Ishikawa (cell line): ENCODE measurements around the gene EFNA1.

Source experiments
- CEBPB ChIP-seq: IDR thresholded peaks from 2 replicates; pipeline ENCODE4 v1.6.1; 2012
- CREB1 ChIP-seq: IDR thresholded peaks from 2 replicates; pipeline ENCODE4 v1.6.1; 2012; ENCODE audit warnings: low read depth
- EGR1 ChIP-seq: IDR thresholded peaks from 2 replicates; pipeline ENCODE4 v1.6.1; 2012
- EP300 ChIP-seq: IDR thresholded peaks from 2 replicates; pipeline ENCODE4 v1.6.1; 2012; ENCODE audit warnings: borderline replicate concordance
- FOXM1 ChIP-seq: IDR thresholded peaks from 2 replicates; pipeline ENCODE4 v1.6.1; 2012; ENCODE audit warnings: low read depth, borderline replicate concordance
- NFIC ChIP-seq: IDR thresholded peaks from 2 replicates; pipeline ENCODE4 v1.6.1; 2012
- RAD21 ChIP-seq: IDR thresholded peaks from 2 replicates; pipeline ENCODE4 v1.6.1; 2012; ENCODE audit warnings: low read depth
- TAF1 ChIP-seq: IDR thresholded peaks from 2 replicates; pipeline ENCODE4 v1.6.1; 2012; ENCODE audit warnings: low read depth, mild to moderate bottlenecking
- TCF12 ChIP-seq: IDR thresholded peaks from 2 replicates; pipeline ENCODE4 v1.6.1; 2012; ENCODE audit warnings: low read depth
- TEAD4 ChIP-seq: IDR thresholded peaks from 2 replicates; pipeline ENCODE4 v1.6.1; 2012
- YY1 ChIP-seq: IDR thresholded peaks from 2 replicates; pipeline ENCODE4 v1.6.1; 2012; ENCODE audit warnings: low read depth
- ZBTB7A ChIP-seq: IDR thresholded peaks from 2 replicates; pipeline ENCODE4 v1.6.1; 2012; ENCODE audit warnings: low read depth
- TF ChIP-seq, protein P1 (sequence below): IDR thresholded peaks from 2 replicates; pipeline ENCODE4 v1.6.1; 2012; ENCODE audit warnings: low read depth, mild to moderate bottlenecking
- TF ChIP-seq, protein P2 (sequence below): IDR thresholded peaks from 2 replicates; pipeline ENCODE4 v1.6.1; 2012
- TF ChIP-seq, protein P3 (sequence below): IDR thresholded peaks from 2 replicates; pipeline ENCODE4 v1.6.1; 2012

EFNA1 gene

DNA sequence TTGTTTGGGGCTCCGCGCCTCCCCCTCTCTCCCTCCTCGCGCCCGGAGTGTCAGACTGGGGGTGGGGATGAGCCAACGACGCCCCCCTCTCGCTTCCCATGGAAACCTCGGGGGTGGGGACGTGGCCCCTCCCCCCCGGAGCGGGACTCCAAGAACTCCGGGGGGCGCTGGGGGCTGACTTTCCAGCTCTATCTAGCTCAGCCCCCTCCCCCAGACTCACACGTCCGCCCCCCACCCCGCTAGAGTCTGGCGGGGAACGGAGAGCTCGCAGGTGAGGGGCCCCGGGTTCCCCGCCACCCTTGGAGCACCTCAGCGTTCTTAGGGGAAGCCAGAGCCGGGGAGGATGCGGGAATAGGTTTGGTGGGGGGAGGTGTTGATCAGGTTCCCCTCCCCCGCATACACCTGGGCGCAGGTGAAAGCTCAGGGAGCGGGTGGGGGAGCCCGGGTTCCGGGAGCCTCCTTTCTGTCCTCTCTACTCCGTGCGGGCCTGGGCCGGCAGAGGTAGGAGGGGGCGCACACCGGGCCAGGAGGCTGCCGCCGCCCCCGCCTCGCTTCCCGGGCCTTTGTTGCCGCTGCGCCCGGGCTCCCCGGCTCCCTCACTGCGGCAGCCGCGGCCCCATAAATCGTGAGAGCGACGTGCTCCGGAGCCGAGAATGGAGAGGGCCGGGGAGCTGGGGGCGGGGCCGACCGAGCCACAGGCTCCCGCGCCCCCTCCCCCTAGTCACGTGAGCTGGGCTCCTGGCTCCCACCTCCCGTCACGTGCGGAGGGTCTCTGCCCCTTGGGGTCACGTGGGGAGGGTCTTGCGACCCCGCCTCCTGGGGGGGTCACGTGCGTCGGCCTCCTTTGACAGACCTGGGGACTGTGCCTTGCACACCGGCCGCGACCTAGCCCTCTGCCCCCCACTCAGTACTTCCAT is 47.1 kb upstream of the EFNA1 start:
- no peak for TF ChIP-seq TCF12
- TF ChIP-seq TAF1: no peak
- TF ChIP-seq, protein P1, sequence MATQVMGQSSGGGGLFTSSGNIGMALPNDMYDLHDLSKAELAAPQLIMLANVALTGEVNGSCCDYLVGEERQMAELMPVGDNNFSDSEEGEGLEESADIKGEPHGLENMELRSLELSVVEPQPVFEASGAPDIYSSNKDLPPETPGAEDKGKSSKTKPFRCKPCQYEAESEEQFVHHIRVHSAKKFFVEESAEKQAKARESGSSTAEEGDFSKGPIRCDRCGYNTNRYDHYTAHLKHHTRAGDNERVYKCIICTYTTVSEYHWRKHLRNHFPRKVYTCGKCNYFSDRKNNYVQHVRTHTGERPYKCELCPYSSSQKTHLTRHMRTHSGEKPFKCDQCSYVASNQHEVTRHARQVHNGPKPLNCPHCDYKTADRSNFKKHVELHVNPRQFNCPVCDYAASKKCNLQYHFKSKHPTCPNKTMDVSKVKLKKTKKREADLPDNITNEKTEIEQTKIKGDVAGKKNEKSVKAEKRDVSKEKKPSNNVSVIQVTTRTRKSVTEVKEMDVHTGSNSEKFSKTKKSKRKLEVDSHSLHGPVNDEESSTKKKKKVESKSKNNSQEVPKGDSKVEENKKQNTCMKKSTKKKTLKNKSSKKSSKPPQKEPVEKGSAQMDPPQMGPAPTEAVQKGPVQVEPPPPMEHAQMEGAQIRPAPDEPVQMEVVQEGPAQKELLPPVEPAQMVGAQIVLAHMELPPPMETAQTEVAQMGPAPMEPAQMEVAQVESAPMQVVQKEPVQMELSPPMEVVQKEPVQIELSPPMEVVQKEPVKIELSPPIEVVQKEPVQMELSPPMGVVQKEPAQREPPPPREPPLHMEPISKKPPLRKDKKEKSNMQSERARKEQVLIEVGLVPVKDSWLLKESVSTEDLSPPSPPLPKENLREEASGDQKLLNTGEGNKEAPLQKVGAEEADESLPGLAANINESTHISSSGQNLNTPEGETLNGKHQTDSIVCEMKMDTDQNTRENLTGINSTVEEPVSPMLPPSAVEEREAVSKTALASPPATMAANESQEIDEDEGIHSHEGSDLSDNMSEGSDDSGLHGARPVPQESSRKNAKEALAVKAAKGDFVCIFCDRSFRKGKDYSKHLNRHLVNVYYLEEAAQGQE: no peak
- TF ChIP-seq YY1: no peak
- TF ChIP-seq ZBTB7A: peak; percentile 98
- TF ChIP-seq TEAD4: no peak
- TF ChIP-seq CEBPB: no peak
- TF ChIP-seq NFIC: no peak
- TF ChIP-seq, protein P2, sequence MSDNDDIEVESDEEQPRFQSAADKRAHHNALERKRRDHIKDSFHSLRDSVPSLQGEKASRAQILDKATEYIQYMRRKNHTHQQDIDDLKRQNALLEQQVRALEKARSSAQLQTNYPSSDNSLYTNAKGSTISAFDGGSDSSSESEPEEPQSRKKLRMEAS: peak; percentile 68
- TF ChIP-seq CREB1: no peak
- TF ChIP-seq, protein P3, sequence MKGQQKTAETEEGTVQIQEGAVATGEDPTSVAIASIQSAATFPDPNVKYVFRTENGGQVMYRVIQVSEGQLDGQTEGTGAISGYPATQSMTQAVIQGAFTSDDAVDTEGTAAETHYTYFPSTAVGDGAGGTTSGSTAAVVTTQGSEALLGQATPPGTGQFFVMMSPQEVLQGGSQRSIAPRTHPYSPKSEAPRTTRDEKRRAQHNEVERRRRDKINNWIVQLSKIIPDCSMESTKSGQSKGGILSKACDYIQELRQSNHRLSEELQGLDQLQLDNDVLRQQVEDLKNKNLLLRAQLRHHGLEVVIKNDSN: peak; percentile 96
- no peak; the same call in 1 of the 2 replicates for TF ChIP-seq EGR1
- no peak for TF ChIP-seq RAD21

DNA sequence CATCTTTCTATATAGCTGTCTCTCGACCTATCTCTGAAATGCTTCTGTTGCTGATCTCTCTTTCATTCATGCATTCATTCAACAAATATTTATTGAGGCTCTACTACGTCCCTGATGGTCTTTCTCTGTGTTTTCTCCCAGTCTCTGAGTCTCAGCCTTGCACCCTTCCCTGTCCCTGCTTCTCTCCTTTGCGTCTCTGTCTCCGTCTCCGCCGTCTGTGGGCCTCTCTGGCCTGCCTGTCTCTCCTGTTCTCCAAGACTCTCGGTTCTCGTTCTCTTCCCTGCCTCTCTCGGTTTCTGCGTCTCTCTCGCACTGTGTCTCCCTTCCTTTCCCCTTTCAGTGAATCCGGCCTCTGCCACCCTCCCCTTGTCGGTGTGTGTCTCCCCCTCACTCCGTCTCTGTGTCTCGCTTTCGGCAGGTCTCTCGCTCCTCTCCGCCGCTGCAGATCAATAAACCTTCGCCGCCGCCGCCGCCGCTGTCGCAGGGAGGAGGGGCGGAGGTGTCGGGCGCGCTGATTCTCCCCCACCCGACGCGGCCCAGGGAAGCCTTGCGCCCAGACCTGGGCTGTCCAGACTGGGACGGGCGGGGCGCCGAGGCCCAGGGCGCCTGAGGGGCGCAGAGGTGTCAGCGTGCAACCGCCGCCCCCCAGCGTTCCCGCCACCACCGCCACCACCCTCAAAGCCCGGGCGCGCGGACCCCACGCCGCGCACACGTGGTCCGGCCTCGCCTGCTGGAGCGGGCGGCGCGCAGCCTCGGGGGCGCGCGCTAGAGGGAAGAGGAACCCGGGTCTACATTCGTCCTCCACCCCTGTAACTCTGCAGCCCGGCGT is 46.0 kb upstream of the EFNA1 start:
- no peak for TF ChIP-seq TCF12
- TF ChIP-seq, protein P3: peak; percentile 29; the same call in 1 of the 2 replicates
- TF ChIP-seq ZBTB7A: no peak
- TF ChIP-seq, protein P2: peak; percentile 74

DNA sequence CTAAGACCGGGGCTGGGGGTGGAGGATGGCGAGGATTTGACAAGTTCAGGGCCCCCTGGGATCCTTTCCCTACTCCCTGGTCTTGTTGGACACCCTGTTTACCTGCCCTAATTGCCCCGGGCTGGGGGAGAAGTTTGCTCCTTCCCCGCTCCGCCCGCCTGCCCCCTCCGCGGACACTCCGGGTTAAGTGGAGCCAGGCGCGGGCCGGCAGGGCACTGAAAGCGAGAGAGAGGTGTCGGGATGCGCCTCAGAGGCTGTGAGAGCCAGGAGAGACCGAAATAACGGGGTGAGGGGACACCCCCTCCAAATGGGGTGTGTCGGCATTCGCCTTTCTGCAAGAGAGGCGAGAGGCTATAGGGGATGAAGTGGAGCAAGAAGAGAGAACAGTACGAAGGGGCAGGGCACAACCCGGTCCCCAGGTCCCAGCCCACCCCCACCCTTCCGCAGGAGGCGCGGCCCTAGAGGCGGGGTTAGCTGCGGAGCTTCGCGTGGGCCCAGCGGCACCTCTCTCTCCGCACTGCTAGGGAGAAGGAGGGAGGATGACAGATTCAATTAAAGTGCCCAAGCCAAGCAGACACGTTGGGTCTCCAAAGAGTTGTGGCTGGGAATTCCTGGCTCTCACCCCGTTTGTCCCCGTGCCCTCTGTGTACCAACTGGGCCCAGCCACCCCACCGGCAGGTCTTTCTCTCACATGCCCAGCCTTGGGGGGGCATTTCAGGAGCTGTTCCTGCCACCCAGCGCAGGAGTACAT is 45.2 kb upstream of the EFNA1 start:
- TF ChIP-seq, protein P2: 0 out of 2 replicates have a peak, but pooled peaks have one; percentile 7
- 0 out of 2 replicates have a peak, but pooled peaks have one; percentile 12 for TF ChIP-seq ZBTB7A
- TF ChIP-seq TEAD4: no peak

DNA sequence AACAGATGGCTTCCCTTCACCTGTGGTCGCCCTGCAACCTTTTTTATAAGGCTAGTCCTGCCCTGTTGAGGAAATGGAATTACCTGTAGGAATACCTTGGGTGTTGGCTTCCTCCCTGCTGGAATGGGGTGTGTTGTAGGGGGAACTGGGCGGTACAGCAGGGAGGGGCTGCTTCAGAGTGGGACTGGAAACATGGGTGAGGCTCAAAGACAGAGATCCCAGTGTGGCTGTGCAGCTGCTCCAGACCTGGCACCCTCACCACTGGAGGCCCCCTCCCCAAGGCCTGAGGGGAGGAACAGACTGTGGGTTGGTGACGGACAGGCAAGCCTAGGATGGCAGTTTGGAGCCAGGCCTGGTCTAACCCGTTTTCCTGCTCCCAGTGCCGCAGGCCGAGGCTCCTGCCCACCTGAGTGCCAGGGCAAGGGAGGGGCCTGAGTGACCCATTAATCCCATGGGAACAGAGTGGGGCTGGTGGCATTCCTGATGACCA is 44.6 kb upstream of the EFNA1 start:
- TF ChIP-seq, protein P2: no peak
- TF ChIP-seq ZBTB7A: peak; percentile 42; the same call in 1 of the 2 replicates

DNA sequence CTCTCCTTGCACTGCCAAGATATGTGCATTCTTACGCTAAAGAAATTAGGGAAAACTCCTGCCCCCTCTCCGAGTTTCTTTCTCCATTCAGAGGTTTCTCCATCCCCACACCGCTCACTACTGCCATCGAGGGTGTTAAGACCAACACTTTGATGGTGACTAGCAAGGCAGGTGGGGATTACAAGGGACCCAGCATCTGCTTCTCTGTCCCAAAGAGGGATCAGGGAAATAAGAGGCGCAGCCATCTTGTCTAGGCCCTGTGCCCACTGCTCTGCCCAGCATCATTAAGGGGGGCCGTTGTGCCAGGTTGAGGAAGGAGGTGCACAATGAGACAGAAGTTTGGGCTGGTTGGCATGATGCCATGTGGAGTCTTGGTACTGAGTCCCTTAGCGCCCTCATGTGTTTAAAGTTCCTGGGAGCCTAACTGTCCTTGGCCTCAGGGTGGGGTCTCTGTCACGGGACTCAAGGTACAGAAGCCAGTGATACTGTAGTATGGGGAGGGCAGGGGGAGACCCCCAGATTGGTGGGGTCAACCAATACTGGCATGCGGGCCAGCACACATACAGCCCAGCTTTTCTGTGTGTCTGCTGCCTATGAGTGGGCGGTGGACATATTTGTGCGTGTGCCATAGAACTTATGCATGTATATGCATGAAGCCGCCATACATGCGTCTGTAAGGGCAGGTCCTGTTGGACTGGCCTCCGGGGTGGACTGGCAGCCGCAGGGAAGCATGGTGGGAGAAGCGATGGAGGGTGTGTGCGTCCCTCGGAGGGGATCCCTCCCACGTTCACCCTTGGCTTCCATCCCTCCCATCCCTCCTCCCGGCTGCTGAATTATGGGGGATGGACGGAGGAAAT is 43.6 kb upstream of the EFNA1 start:
- TF ChIP-seq RAD21 (peak; percentile 40; the same call in 1 of the 2 replicates), TEAD4 (no peak), NFIC (peak; percentile 86)

DNA sequence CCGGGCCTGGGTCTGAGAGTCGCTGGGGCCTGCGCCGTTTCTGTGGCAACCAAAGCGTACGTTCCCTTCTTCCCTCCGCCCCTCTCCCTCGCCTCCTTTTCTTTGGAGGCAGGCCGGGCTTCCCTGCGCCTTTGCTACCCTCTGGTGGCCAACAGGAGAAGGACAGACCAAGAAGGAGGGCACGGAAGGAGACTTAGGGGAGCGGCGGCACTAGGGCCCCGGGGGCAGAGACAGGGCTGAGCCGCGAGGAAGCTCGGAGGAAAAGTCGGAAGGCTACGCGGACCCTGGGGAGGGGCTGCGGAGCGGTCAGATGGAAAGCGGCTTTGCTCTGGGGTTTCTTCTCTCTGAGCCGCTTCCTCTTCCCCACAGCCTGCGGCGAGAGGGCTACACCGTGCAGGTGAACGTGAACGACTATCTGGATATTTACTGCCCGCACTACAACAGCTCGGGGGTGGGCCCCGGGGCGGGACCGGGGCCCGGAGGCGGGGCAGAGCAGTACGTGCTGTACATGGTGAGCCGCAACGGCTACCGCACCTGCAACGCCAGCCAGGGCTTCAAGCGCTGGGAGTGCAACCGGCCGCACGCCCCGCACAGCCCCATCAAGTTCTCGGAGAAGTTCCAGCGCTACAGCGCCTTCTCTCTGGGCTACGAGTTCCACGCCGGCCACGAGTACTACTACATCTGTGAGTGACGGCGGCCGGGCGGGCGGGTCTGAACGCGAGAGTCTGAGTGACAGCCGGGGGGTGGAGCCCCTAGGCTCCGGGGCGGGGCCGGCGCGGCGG is 42.8 kb upstream of the EFNA1 start:
- TF ChIP-seq CREB1: no peak
- peak; percentile 73 for TF ChIP-seq ZBTB7A
- no peak for TF ChIP-seq CEBPB
- TF ChIP-seq, protein P2: peak; percentile 42; the same call in 1 of the 2 replicates
- peak; percentile 42; the same call in 1 of the 2 replicates for TF ChIP-seq TEAD4
- TF ChIP-seq RAD21: peak; percentile 99
- TF ChIP-seq FOXM1: 0 out of 2 replicates have a peak, but pooled peaks have one; percentile 17
- TF ChIP-seq NFIC: no peak
- TF ChIP-seq, protein P3: no peak
- no peak for TF ChIP-seq YY1
- TF ChIP-seq EGR1: no peak
- TF ChIP-seq TAF1: no peak; the same call in 1 of the 2 replicates
- TF ChIP-seq TCF12: peak; percentile 52; the same call in 1 of the 2 replicates
- TF ChIP-seq, protein P1: no peak
- TF ChIP-seq EP300: 0 out of 2 replicates have a peak, but pooled peaks have one; percentile 2
